ENCODE data around the gene FOCAD.

GRCh38 chr9:20823051-20823450, 139.0 kb downstream of the FOCAD start:
- TF ChIP-seq CTCF (IDR thresholded peaks at IDR 0.05; ENCODE audit: insufficient read depth, low read depth, low read length) (no peak), EZH2 (IDR thresholded peaks at IDR 0.05; ENCODE audit: insufficient read depth, low read length) (no peak)
